GM18505 (cell line): ENCODE measurements around the gene CSTB.
A peak's percentile ranks its signal among the peaks of the same experiment; 100 is the strongest.

ENCODE experiments used
- ATAC-seq: cut with Tn5 transposase; IDR thresholded peaks from one replicate; pipeline ENCODE4 v1.9.1; 2021; ENCODE audit not compliant: unreplicated experiment
- POLR2A ChIP-seq: IDR thresholded peaks from 4 replicates; pipeline ENCODE4 v1.6.1; 2011; ENCODE audit warnings: borderline replicate concordance; ENCODE audit not compliant: insufficient read depth, insufficient read length; ENCODE audit errors: extremely low read depth

Gene CSTB

DNA sequence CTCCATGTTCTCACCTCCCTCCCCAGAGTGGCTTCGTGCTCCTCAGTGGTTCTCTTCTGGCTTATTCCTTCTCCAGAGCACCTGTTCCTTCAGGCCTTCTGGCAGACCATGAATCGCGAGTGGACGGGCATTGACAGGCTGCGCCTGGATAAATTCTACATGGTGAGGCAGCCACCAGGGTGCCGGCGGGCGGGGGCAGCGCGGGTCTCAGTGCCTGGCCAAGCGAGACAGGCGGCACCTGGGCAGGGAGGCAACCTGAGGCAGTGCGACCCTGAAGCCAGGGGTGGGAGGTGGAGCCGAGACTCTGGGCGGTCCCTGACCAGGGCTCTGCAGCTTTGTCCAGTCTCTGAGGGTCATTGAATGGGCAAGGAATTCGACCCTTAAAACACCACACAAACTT, 17.1 kb upstream of the CSTB start:
- ATAC-seq: no peak

GRCh38 chr21:43792406-43792805, 16.3 kb upstream of the CSTB start:
- no peak for ATAC-seq
- TF ChIP-seq POLR2A: no peak

More for the DNA sequence above, 17.1 kb upstream of the CSTB start:
- no peak for TF ChIP-seq POLR2A

GRCh38 chr21:43790010-43790524, 14.0 kb upstream of the CSTB start:
- TF ChIP-seq POLR2A: no peak
- ATAC-seq: no peak

DNA sequence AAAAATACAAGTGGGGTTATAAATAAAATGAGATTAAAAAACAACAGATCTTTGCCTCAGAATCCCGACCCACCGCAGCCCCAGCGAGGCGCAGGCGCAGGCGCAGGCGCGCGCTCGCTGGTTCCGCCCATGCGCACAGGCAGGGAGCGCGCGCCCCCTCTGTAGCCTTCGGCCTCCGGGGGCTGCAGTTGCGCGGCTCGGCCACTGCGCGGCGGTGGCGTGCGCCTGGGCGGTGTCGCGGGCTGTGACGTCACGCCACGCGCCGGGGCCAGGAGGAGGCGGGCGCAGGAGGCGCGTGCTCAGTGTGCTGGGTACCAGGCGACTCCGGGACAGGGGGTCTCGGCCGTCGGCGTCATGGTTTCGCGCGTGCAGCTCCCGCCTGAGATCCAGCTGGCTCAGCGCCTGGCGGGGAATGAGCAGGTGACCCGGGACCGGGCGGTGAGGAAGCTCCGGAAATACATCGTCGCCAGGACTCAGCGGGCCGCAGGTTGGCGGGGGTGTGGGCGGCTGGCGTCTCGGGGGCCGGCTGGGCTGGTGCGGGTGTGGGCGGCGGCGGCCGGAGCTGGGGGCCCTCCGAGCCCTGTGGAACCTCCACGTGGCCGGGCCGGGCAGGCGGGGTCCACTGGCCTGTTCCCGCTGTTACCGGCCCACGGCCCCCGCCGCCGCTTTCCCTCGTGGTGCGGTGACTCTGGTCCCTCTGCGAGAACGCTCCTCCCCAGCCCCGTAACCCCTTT, 13.3 kb upstream of the CSTB start, which contains the start of gene RRP1:
TSS of gene RRP1 (plus strand) at position 302 of the 734 bp plus-strand sequence. CDS start at position 355, 53 bp downstream.
- ATAC-seq: peak; percentile 79
- TF ChIP-seq POLR2A: peak; percentile 90

GRCh38 chr21:43786807-43787440, 10.8 kb upstream of the CSTB start:
- ATAC-seq: no peak
- TF ChIP-seq POLR2A: no peak

DNA sequence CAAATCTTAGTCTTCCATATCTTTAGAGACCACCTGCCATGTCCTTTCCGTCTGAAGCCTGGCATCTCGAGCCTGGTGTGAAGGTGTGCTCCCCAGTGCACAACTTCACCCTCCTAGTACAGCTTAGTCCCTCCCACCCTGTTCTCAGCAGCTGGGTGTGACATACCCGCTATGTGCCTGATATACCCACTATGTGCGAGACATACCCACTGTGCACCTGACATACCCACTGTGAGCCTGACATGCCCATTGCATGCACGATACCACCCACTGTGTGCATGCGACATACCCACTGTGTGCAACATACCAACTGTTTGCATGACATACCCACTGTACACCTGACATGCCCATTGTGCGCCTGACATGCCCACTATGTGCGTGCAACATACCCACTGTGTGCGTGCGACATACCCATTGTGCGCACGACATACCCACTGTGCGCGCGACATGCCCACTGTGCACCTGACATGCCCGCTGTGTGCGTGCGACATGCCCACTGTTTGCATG, 10.2 kb upstream of the CSTB start:
- TF ChIP-seq POLR2A: no peak
- no peak for ATAC-seq

- no peak for TF ChIP-seq POLR2A
- no peak for ATAC-seq
Observed at GRCh38 chr21:43785134-43785533, 9.0 kb upstream of the CSTB start.

GRCh38 chr21:43783098-43783700, 7.1 kb upstream of the CSTB start:
- TF ChIP-seq POLR2A: no peak
- no peak for ATAC-seq

DNA sequence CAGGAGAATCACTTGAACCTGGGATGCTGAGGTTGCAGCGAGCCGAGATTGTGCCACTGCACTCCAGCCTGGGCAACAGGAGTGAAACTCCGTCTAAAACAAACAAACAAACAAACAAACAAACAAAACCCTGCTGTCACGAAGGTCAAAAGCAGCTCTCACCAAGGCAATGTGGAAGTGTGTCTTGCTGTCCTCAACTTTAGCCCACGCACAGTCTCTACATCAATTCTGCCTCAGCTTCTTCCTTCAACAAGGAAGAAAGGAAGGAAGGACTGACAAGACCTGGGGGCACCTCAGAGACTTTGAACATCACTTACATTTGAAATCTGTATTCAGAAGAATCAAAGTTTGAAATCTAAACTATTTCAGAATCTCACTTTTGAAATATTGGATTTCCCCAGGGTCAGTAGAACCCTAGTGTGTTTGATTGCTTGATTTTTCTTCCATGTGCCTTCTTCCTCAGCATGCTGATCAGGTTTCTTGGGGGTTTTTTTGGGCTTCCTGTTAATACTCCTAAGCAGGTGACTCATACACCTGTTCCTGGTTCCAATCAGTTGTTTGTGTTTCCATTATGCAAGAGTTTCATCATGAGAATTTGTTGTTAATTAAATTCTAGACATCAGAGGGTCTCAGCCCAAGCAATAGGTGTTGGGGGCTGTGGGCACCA, 6.5 kb upstream of the CSTB start:
- no peak for TF ChIP-seq POLR2A
- no peak for ATAC-seq

- TF ChIP-seq POLR2A: no peak
- ATAC-seq: no peak
Observed at GRCh38 chr21:43781846-43782245, 5.7 kb upstream of the CSTB start.

- TF ChIP-seq POLR2A: no peak
- ATAC-seq: no peak
Observed at GRCh38 chr21:43779660-43780059, 3.6 kb upstream of the CSTB start.

- no peak for TF ChIP-seq POLR2A
- no peak for ATAC-seq
Observed at GRCh38 chr21:43778469-43779335, 2.6 kb upstream of the CSTB start.
